Right ventricle myocardium inferior (tissue), 1 donor: ENCODE data around the gene ZXDC. TPM values are rescaled to one million over a fixed set of nuclear protein-coding genes. Genes with fewer than 3 reads are reported as not detected.
A peak's percentile ranks its signal among the peaks of the same experiment; 100 is the strongest.

Experiments
- ATAC-seq: fragments of 200-7000 bp; cut with Tn5 transposase; one replicate; pipeline ENCODE4 v1.9.1; 2020; ENCODE audit warnings: mild to moderate bottlenecking, moderate library complexity
- DNase-seq: peaks from one replicate; pipeline ENCODE4 v3.0.0; 2021; ENCODE audit errors: missing footprints
- intact Hi-C: fragments of 100-400 bp; cut with DNase I; formaldehyde crosslinking; loops from one replicate; pipeline ENCODE4 v1.11.0; 2022
- total RNA-seq: library from RNA; stranded (reverse); fragmentation: NEBNext Ultra II Directional; extraction: Animal tissue kit (Norgen Biotek cat#: 25700); gene quantifications from one replicate; pipeline ENCODE4 v1.2.1, GENCODE V29; 2021
- donor health status: DM: no; HTN: yes; CAD: no; lungs with severe emphysema.

Gene ZXDC
- total RNA-seq, 1 donor from 2014 or later = 15.9 TPM

- intact Hi-C loops = no loop called here
- DNase-seq (peak; percentile 56), ATAC-seq (no peak)
Observed at GRCh38 chr3:126495786-126496185, 20.1 kb upstream of the ZXDC start.

- intact Hi-C loops = no loop called here
- ATAC-seq = no peak
- no peak for DNase-seq
Observed at GRCh38 chr3:126494970-126495230, 19.2 kb upstream of the ZXDC start.

- DNase-seq = no peak
- intact Hi-C loops = no loop called here
- no peak for ATAC-seq
Observed at GRCh38 chr3:126494204-126494969, 18.7 kb upstream of the ZXDC start.

GRCh38 chr3:126493739-126494138, 18.0 kb upstream of the ZXDC start:
- intact Hi-C loops = no loop called here
- DNase-seq (peak; percentile 16), ATAC-seq (no peak)

- intact Hi-C loops = no loop called here
- DNase-seq (no peak), ATAC-seq (no peak)
Observed at GRCh38 chr3:126493051-126493450, 17.4 kb upstream of the ZXDC start.

GRCh38 chr3:126491221-126492013, 15.7 kb upstream of the ZXDC start:
- intact Hi-C loops = no loop called here
- no peak for ATAC-seq
- no peak for DNase-seq

GRCh38 chr3:126490619-126491018, 14.9 kb upstream of the ZXDC start:
- ATAC-seq (no peak), DNase-seq (no peak)
- intact Hi-C loops = no loop called here

GRCh38 chr3:126488886-126489569, 13.3 kb upstream of the ZXDC start:
- intact Hi-C loops = no loop called here
- ATAC-seq = no peak
- peak; percentile 47 for DNase-seq

- DNase-seq (peak; percentile 45), ATAC-seq (no peak)
- intact Hi-C loops = no loop called here
Observed at GRCh38 chr3:126488185-126488584, 12.5 kb upstream of the ZXDC start.

- ATAC-seq (no peak), DNase-seq (peak; percentile 63)
- intact Hi-C loops = no loop called here
Observed at GRCh38 chr3:126487151-126487771, 11.6 kb upstream of the ZXDC start.

GRCh38 chr3:126486360-126486847, 10.7 kb upstream of the ZXDC start:
- ATAC-seq (no peak), DNase-seq (no peak)
- intact Hi-C loops = no loop called here

GRCh38 chr3:126485956-126486355, 10.3 kb upstream of the ZXDC start:
- ATAC-seq (no peak), DNase-seq (no peak)
- intact Hi-C loops = no loop called here

GRCh38 chr3:126485176-126485897, 9.6 kb upstream of the ZXDC start:
- ATAC-seq = no peak
- DNase-seq = no peak
- intact Hi-C loops = no loop called here

- intact Hi-C loops = no loop called here
- no peak for ATAC-seq
- DNase-seq = no peak
Observed at GRCh38 chr3:126484662-126485061, 9.0 kb upstream of the ZXDC start.

- ATAC-seq = no peak
- DNase-seq = no peak
- intact Hi-C loops = no loop called here
Observed at GRCh38 chr3:126484148-126484547, 8.5 kb upstream of the ZXDC start.

GRCh38 chr3:126483321-126483761, 7.7 kb upstream of the ZXDC start:
- no peak for DNase-seq
- ATAC-seq = no peak
- intact Hi-C loops = no loop called here

GRCh38 chr3:126482503-126483255, 7.0 kb upstream of the ZXDC start:
- intact Hi-C loops = no loop called here
- DNase-seq (no peak), ATAC-seq (no peak)
